CD8-positive, alpha-beta memory T cell (primary cell): ENCODE results near the gene ATP6AP2. TPM values are rescaled to one million over a fixed set of nuclear protein-coding genes. Genes with fewer than 3 reads are reported as not detected.

ENCODE experiments used
- CTCF ChIA-PET: fragments of 350-600 bp; sonication (Branson Sonifier 250); formaldehyde crosslinking; loops from one replicate; lab custom pipeline; 2021; ENCODE audit warnings: antibody characterized with exemption; lab: Charles Lee
- POLR2A ChIA-PET: fragments of 350-600 bp; sonication (Branson Sonifier 250); formaldehyde crosslinking; loops from one replicate; lab custom pipeline; 2021; ENCODE audit warnings: antibody characterized with exemption; lab: Charles Lee
- DNase-seq, 5 donors: peaks; one replicate each; pipeline versions ENCODE4 v3.0.0 to v3.0.0-alpha.2; 2020 to 2022; ENCODE audit warnings: mixed read lengths in 1 of 5
- H3K27ac ChIP-seq: one replicate; pipeline ENCODE4 v1.7.0; 2013; ENCODE audit warnings: low read depth, mild to moderate bottlenecking, low read length, moderate library complexity
- H3K27me3 ChIP-seq: 2 replicates; pipeline ENCODE4 v1.7.0; 2013; ENCODE audit warnings: low read length, mild to moderate bottlenecking; ENCODE audit not compliant: insufficient read depth, poor library complexity, severe bottlenecking
- H3K36me3 ChIP-seq: 2 replicates; pipeline ENCODE4 v1.7.0; 2013; ENCODE audit warnings: mild to moderate bottlenecking, low read length, moderate library complexity; ENCODE audit not compliant: insufficient read depth
- H3K4me1 ChIP-seq: 2 replicates; pipeline ENCODE4 v1.7.0; 2013; ENCODE audit warnings: mild to moderate bottlenecking, low read length, moderate library complexity; ENCODE audit not compliant: insufficient read depth
- H3K4me3 ChIP-seq: 2 replicates; pipeline ENCODE4 v1.7.0; 2013; ENCODE audit warnings: mild to moderate bottlenecking, low read length
- H3K9me3 ChIP-seq: 2 replicates; pipeline ENCODE4 v1.7.0; 2013; ENCODE audit warnings: mild to moderate bottlenecking, low read length
- H3K27ac Mint-ChIP-seq, 8 donors: one replicate each; pipeline ENCODE4 v1.8.0; 2020 to 2021; ENCODE audit warnings: mixed read lengths in 8 of 8, mild to moderate bottlenecking in 6 of 8, inconsistent platforms in 3 of 8, moderate library complexity in 3 of 8
- H3K27me3 Mint-ChIP-seq, 2 donors: one replicate each; pipeline ENCODE4 v1.8.0; 2020 to 2021; ENCODE audit warnings: mixed read lengths in 2 of 2, mild to moderate bottlenecking in 1 of 2, moderate library complexity in 1 of 2
- H3K36me3 Mint-ChIP-seq, 3 donors: one replicate each; pipeline ENCODE4 v1.8.0; 2020 to 2021; ENCODE audit warnings: mixed read lengths in 3 of 3, inconsistent platforms in 1 of 3, mild to moderate bottlenecking in 1 of 3
- H3K4me1 Mint-ChIP-seq, 3 donors: one replicate each; pipeline ENCODE4 v1.8.0; 2020 to 2021; ENCODE audit warnings: mixed read lengths in 3 of 3, inconsistent platforms in 1 of 3, mild to moderate bottlenecking in 1 of 3
- H3K4me3 Mint-ChIP-seq, 7 donors: one replicate each; pipeline ENCODE4 v1.8.0; 2020 to 2021; ENCODE audit warnings: mixed read lengths in 7 of 7, mild to moderate bottlenecking in 6 of 7, moderate library complexity in 4 of 7, inconsistent platforms in 2 of 7
- H3K9me3 Mint-ChIP-seq, 5 donors: one replicate each; pipeline ENCODE4 v1.8.0; 2020 to 2022; ENCODE audit warnings: mixed read lengths in 5 of 5, mild to moderate bottlenecking in 3 of 5, moderate library complexity in 2 of 5, inconsistent platforms in 1 of 5
- polyA plus RNA-seq: library from polyadenylated mRNA; unstranded; fragments of 300-500 nt; fragmentation: Illumina TruSeq; gene quantifications from one replicate; pipeline ENCODE4 v1.2.3, GENCODE V29; 2021
- total RNA-seq, 2 experiments: library from RNA; stranded (reverse); gene quantifications; one replicate each; pipeline ENCODE4 v1.2.3, GENCODE V29; 2021

The ATP6AP2 gene
- total and polyA plus RNA-seq, 3 experiments from 2014 or later: 68.0 to 175 (median 69.4) TPM

- Histone ChIP-seq H3K4me1 (no peaks in the 10 kb centered on the region), H3K9me3 (no peaks in the 10 kb centered on the region), H3K4me3 (no peak overlapping the region), H3K27me3 (no peaks in the 10 kb centered on the region), H3K27ac (no peak overlapping the region), H3K36me3 (peaks cover 17% of the 10 kb centered on the region)
- H3K9me3 Mint-ChIP-seq: no peaks in the 10 kb centered on the region
- peaks cover 7 to 61% (median 19%) of the 10 kb centered on the region in 3 donors for H3K36me3 Mint-ChIP-seq
- H3K27me3 Mint-ChIP-seq: no peaks in the 10 kb centered on the region
- ChIA-PET CTCF (no interaction called here), POLR2A (no interaction called here)
- peaks cover 0 to 8% (median 7%) of the 10 kb centered on the region in 3 donors for H3K4me1 Mint-ChIP-seq
- H3K27ac Mint-ChIP-seq: peak overlapping the region in 1 of 8 donors; percentile 22
- no peak for DNase-seq
- H3K4me3 Mint-ChIP-seq: no peak overlapping the region
Measured at GRCh38 chrX:40628506-40628905, 47.7 kb downstream of the ATP6AP2 start.

- peaks cover 44% of the 10 kb centered on the region for H3K36me3 ChIP-seq
- no peaks in the 10 kb centered on the region for H3K4me1 ChIP-seq
- no peak for DNase-seq
- Mint-ChIP-seq H3K36me3 (peaks cover 26 to 89% (median 41%) of the 10 kb centered on the region in 3 donors), H3K9me3 (no peaks in the 10 kb centered on the region), H3K4me1 (peaks cover 19 to 25% (median 23%) of the 10 kb centered on the region in 3 donors), H3K27me3 (no peaks in the 10 kb centered on the region), H3K27ac (peak overlapping the region in 2 of 8 donors; percentile 6 to 66), H3K4me3 (no peak overlapping the region)
- H3K27me3 ChIP-seq: no peaks in the 10 kb centered on the region
- no peak overlapping the region for H3K4me3 ChIP-seq
- ChIA-PET POLR2A (no interaction called here), CTCF (no interaction called here)
- no peak overlapping the region for H3K27ac ChIP-seq
- H3K9me3 ChIP-seq: no peaks in the 10 kb centered on the region
Measured at GRCh38 chrX:40632199-40632598, 51.4 kb downstream of the ATP6AP2 start.

GRCh38 chrX:40637687-40638086 lies 56.9 kb downstream of the ATP6AP2 start:
- H3K4me1 ChIP-seq: no peaks in the 10 kb centered on the region
- Mint-ChIP-seq H3K27ac (peak overlapping the region in 1 of 8 donors; percentile 28), H3K9me3 (no peaks in the 10 kb centered on the region), H3K27me3 (no peaks in the 10 kb centered on the region), H3K4me1 (peaks cover 34 to 54% (median 45%) of the 10 kb centered on the region in 3 donors), H3K36me3 (peaks cover 34 to 87% (median 44%) of the 10 kb centered on the region in 3 donors), H3K4me3 (no peak overlapping the region)
- no peak for DNase-seq
- ChIA-PET POLR2A (no interaction called here), CTCF (interaction anchor here (1.3 kb wide), 1 partner anchor 156 kb away, joined by 3 read pairs; no protein-coding TSS in a partner anchor)
- no peaks in the 10 kb centered on the region for H3K9me3 ChIP-seq
- no peaks in the 10 kb centered on the region for H3K27me3 ChIP-seq
- no peak overlapping the region for H3K27ac ChIP-seq
- H3K36me3 ChIP-seq: peaks cover 48% of the 10 kb centered on the region
- no peak overlapping the region for H3K4me3 ChIP-seq

GRCh38 chrX:40644176-40644575 lies 63.4 kb downstream of the ATP6AP2 start:
- Histone ChIP-seq H3K4me3 (peak overlapping the region; percentile 67), H3K9me3 (no peaks in the 10 kb centered on the region), H3K4me1 (peaks cover 17% of the 10 kb centered on the region), H3K27ac (peak overlapping the region; percentile 72), H3K27me3 (no peaks in the 10 kb centered on the region), H3K36me3 (peaks cover 7% of the 10 kb centered on the region)
- Mint-ChIP-seq H3K9me3 (no peaks in the 10 kb centered on the region), H3K27ac (peak overlapping the region; percentile 76 to 99 (median 94)), H3K27me3 (no peaks in the 10 kb centered on the region), H3K4me3 (peak overlapping the region; percentile 42 to 97 (median 92)), H3K36me3 (peaks cover 5 to 42% (median 17%) of the 10 kb centered on the region in 3 donors), H3K4me1 (peaks cover 48 to 59% (median 54%) of the 10 kb centered on the region in 3 donors)
- POLR2A ChIA-PET: no interaction called here
- CTCF ChIA-PET: interaction anchor here (1.2 kb wide), 1 partner anchor 105 kb away, joined by 3 read pairs; no protein-coding TSS in a partner anchor
- DNase-seq: no peak

GRCh38 chrX:40644821-40645358 lies 64.1 kb downstream of the ATP6AP2 start:
- CTCF ChIA-PET: no interaction called here

GRCh38 chrX:40646489-40647306 lies 65.9 kb downstream of the ATP6AP2 start:
- H3K27me3 ChIP-seq: no peaks in the 10 kb centered on the region
- Mint-ChIP-seq H3K27me3 (no peaks in the 10 kb centered on the region), H3K4me1 (peaks cover 43 to 55% (median 49%) of the 10 kb centered on the region in 3 donors), H3K4me3 (peak overlapping the region; percentile 92 to 100 (median 97)), H3K27ac (peak overlapping the region; percentile 92 to 100 (median 98)), H3K9me3 (no peaks in the 10 kb centered on the region), H3K36me3 (peaks cover 5 to 31% (median 13%) of the 10 kb centered on the region in 3 donors)
- H3K36me3 ChIP-seq: no peaks in the 10 kb centered on the region
- peak in 4 of 5 donors; percentile 6 to 56 (median 14) for DNase-seq
- CTCF ChIA-PET: interaction anchor here (0.8 to 1.2 kb wide), 2 partner anchors 16 to 103 kb away, joined by 3 read pairs; no protein-coding TSS in a partner anchor
- H3K4me1 ChIP-seq: peaks cover 17% of the 10 kb centered on the region
- H3K9me3 ChIP-seq: no peaks in the 10 kb centered on the region
- peak overlapping the region; percentile 70 for H3K27ac ChIP-seq
- POLR2A ChIA-PET: no interaction called here
- H3K4me3 ChIP-seq: peak overlapping the region; percentile 79

More at GRCh38 chrX:40644821-40645358, 64.1 kb downstream of the ATP6AP2 start:
- Histone ChIP-seq H3K4me1 (peaks cover 17% of the 10 kb centered on the region), H3K27me3 (no peaks in the 10 kb centered on the region), H3K4me3 (peak overlapping the region; percentile 67), H3K27ac (peak overlapping the region; percentile 72), H3K36me3 (peaks cover 2% of the 10 kb centered on the region), H3K9me3 (no peaks in the 10 kb centered on the region)
- H3K4me3 Mint-ChIP-seq: peak overlapping the region; percentile 92 to 97 (median 92)
- no peaks in the 10 kb centered on the region for H3K9me3 Mint-ChIP-seq
- DNase-seq: peak; percentile 4 to 69 (median 64)
- peak overlapping the region; percentile 89 to 99 (median 96) for H3K27ac Mint-ChIP-seq
- H3K27me3 Mint-ChIP-seq: no peaks in the 10 kb centered on the region
- peaks cover 43 to 54% (median 53%) of the 10 kb centered on the region in 3 donors for H3K4me1 Mint-ChIP-seq
- POLR2A ChIA-PET: no interaction called here
- H3K36me3 Mint-ChIP-seq: peaks cover 5 to 36% (median 15%) of the 10 kb centered on the region in 3 donors

- Mint-ChIP-seq H3K36me3 (peaks cover 0 to 23% (median 5%) of the 10 kb centered on the region in 3 donors), H3K27ac (peak within 1 kb of the TSS; percentile 93 to 100 (median 98))
- H3K27me3 ChIP-seq: no peaks in the 10 kb centered on the region
Measured at GRCh38 chrX:40647307-40648197, 66.8 kb downstream of the ATP6AP2 start, which contains the start of gene CXorf38. TSS of gene CXorf38 (minus strand) at chrX:40647561. CDS start at chrX:40647520, 41 bp downstream.

More at GRCh38 chrX:40647307-40648197, 66.8 kb downstream of the ATP6AP2 start, which contains the start of gene CXorf38:
- no peaks in the 10 kb centered on the region for H3K27me3 Mint-ChIP-seq
- Histone ChIP-seq H3K4me3 (peak within 1 kb of the TSS; percentile 79), H3K9me3 (no peaks in the 10 kb centered on the region), H3K4me1 (peaks cover 17% of the 10 kb centered on the region), H3K36me3 (no peaks in the 10 kb centered on the region), H3K27ac (peak within 1 kb of the TSS; percentile 70)
- no peaks in the 10 kb centered on the region for H3K9me3 Mint-ChIP-seq
- H3K4me1 Mint-ChIP-seq: peaks cover 36 to 49% (median 43%) of the 10 kb centered on the region in 3 donors
- POLR2A ChIA-PET: no interaction called here
- H3K4me3 Mint-ChIP-seq: peak within 1 kb of the TSS; percentile 92 to 100 (median 97)
- DNase-seq: peak; percentile 89 to 97 (median 94)
- CTCF ChIA-PET: interaction anchor here (0.8 to 1.2 kb wide), 4 partner anchors 17 to 146 kb away, joined by 3 to 7 read pairs (median 3); no protein-coding TSS in a partner anchor
